Sigmoid colon (tissue), 4 donors: ENCODE measurements around the gene MYMX.

ENCODE experiments used
- EP300 ChIP-seq, 4 donors: sonication (generic); formaldehyde crosslinking; IDR thresholded peaks; one replicate each; pipeline ENCODE4 v1.6.1; 2017; ENCODE audit warnings: antibody characterized with exemption in 4 of 4
- POLR2A ChIP-seq, 2 donors: fragments of 450-650 bp; IDR thresholded peaks; one replicate each; pipeline ENCODE4 v1.6.1; 2016; ENCODE audit warnings: antibody characterized with exemption in 2 of 2, mild to moderate bottlenecking in 2 of 2, moderate library complexity in 2 of 2
- POLR2AphosphoS5 ChIP-seq, 4 donors: sonication (generic); formaldehyde crosslinking; IDR thresholded peaks; one replicate each; pipeline ENCODE4 v1.6.1; 2017; ENCODE audit warnings: antibody characterized with exemption in 4 of 4
- TF ChIP-seq, protein P1 (sequence below), 4 experiments: fragments of 450-650 bp in 3 of 4; fragments of 200-600 bp in 1 of 4; IDR thresholded peaks; one replicate each; pipeline ENCODE4 v1.5.1; 2016 to 2019; ENCODE audit warnings: antibody characterized with exemption in 4 of 4, mild to moderate bottlenecking in 3 of 4, moderate library complexity in 2 of 4

DNA sequence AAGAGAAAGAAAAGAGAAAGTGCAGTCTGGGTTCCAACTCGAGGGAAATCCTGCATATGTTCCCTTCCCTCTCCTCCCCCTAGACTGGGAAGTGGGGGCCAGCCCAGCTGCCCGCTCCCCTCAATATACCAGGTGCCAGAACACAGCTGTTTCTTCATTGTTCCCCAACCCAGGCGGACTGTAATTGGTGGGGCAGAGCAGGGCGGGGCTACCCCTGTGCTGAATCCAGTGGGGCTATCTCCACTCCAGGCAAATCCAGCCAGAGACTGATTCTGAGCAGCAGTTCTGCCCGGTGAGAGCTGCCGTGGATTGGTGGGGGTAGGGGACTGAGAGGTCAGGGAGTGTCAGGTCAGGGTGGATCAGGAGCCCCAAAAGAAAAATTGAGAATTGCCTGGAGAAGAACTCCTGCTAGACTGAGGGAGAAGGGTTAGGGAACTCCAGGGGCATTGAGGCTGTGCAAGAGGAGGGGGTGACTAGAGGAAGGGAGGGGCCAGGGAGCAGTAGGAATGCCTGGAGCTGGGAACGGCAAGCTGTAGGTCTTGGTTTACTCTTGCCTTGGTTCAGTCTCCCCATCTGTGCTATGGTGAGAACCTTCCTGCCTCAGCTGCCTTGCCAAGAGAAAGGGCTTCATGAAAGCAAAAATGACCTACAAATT lies at the start of gene MYMX:
- TF ChIP-seq POLR2A (IDR thresholded peaks at IDR 0.05) (no peak), POLR2AphosphoS5 (IDR thresholded peaks at IDR 0.05) (peak in 1 of 4 donors; percentile 10), EP300 (IDR thresholded peaks at IDR 0.05) (no peak)
- TF ChIP-seq, protein P1, sequence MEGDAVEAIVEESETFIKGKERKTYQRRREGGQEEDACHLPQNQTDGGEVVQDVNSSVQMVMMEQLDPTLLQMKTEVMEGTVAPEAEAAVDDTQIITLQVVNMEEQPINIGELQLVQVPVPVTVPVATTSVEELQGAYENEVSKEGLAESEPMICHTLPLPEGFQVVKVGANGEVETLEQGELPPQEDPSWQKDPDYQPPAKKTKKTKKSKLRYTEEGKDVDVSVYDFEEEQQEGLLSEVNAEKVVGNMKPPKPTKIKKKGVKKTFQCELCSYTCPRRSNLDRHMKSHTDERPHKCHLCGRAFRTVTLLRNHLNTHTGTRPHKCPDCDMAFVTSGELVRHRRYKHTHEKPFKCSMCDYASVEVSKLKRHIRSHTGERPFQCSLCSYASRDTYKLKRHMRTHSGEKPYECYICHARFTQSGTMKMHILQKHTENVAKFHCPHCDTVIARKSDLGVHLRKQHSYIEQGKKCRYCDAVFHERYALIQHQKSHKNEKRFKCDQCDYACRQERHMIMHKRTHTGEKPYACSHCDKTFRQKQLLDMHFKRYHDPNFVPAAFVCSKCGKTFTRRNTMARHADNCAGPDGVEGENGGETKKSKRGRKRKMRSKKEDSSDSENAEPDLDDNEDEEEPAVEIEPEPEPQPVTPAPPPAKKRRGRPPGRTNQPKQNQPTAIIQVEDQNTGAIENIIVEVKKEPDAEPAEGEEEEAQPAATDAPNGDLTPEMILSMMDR (IDR thresholded peaks at IDR 0.05): no peak
